ENCODE measurements around the gene BTBD1.

BTBD1 gene

GRCh38 chr15:83066734-83067637 lies at the start of gene BTBD1:
Gene BTBD1 (minus strand): TSS chr15:83067252. CDS start chr15:83067151, 101 bp downstream.
- DNase-seq: peak; percentile 88

GRCh38 chr15:83115831-83116565 lies 48.9 kb upstream of the BTBD1 start:
- no peak for DNase-seq

GRCh38 chr15:83115410-83115809 lies 48.4 kb upstream of the BTBD1 start:
- no peak for DNase-seq

GRCh38 chr15:83114856-83115255 lies 47.8 kb upstream of the BTBD1 start:
- DNase-seq: no peak

DNA sequence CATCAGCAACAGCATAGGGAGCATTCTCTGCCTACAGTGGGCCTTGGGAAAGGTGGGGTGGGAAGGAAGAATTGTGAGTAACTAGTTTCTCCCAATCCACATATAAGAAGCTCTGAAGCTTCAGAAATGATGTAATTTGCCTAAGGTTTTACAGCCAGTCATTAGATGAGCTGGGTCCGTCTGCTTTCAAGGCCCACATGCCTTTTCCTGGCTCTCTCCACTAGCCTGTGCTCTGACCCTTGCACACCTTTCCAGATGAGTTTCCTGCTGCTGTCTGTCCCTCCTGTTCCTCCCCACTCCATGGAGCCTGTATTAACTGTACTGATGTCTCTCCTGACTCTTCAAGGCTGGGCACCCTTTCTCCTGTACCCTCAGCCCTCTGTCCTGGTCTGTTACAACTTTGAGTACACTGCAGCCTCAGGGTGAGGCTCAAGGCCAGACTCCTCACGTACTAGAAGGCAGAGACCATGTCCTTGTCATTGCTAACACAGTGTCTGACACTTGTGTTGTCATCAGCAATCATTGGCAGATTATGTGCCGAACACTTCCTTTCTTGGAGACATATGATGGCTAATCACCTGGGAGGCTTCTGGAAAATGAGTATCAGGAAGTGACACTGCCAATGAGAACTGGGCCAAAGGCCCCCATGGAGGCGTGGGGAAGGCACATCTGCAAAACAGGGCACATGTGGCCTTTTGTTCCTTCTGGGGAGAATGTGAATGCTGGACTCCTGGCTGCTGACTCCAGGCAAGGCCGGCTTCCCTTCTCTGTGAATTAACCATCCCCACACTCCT lies 47.0 kb upstream of the BTBD1 start:
- no peak for DNase-seq

DNA sequence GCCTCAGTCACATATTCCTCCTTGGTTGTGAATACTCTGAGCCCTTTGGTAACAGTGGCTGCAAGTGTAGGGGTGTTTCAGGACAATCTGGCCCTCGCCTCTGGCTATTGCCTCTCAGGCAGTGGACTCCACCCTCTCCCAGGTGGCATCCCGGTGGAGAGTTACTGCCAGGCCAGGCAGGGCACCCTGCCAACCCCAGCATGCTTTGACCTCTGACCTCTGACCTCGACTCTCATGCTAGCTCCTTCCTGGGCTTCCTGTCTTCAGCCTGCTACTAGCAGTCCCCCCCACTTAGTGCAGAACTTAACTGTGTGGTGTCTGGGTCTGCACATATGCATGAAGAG lies 45.9 kb upstream of the BTBD1 start:
- no peak for DNase-seq

DNA sequence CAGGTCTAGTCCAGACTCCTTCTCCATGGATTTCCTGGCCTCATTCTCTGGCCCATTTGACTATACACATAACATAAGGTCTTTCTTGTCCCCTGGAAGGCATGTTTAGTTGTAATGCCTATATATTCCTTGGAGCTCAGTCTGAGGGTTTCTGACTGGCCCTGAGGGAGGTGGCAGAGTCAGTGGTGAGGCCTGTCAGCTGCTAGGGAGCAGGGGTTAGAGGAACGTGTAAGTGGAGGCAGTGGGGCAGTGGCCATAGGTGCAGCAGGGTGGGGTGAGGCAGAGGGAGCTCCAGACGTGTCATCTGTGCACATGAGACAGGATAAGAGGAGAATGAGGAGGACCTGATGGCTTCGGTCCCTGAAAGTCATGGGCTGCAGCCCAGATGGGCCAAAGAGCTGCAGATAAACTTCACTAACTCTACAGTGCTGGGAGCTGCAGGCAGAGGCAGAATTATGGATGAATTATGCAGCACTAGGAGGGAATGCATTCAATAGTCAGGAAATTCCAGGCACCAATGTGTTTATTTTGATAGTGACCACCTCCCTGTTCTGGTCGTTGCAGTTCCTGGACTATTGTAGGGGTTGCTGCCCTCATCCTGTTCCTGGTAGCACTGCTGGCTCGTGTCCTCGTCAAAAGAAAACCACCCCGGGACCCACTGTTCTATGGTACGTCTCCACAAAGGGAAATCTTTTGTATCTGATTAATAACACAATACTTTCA lies 45.3 kb upstream of the BTBD1 start:
- DNase-seq: no peak

GRCh38 chr15:83111149-83111548 lies 44.1 kb upstream of the BTBD1 start:
- DNase-seq: no peak

- DNase-seq: no peak
Measured at GRCh38 chr15:83110381-83110780, 43.3 kb upstream of the BTBD1 start.

DNA sequence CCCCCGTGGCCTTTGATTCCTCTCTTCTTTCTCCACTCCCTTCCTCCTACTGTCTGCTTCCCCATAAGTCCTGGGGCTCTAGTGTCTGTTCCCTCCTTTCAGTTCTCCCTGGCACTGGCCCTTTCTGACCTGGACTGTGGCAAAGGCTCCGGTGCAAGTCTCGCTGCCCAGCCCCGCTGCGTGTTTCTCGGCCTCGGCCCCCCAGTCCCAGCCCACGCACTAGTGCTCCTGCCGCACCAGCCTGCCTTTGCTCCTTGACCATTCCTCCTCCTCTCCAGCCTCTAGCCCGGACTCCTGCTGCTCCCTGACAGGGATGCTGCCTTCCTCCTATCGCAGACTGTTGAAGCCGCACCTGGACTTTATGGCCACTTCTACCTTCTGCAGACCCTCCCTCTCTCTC lies 42.5 kb upstream of the BTBD1 start:
- no peak for DNase-seq

DNA sequence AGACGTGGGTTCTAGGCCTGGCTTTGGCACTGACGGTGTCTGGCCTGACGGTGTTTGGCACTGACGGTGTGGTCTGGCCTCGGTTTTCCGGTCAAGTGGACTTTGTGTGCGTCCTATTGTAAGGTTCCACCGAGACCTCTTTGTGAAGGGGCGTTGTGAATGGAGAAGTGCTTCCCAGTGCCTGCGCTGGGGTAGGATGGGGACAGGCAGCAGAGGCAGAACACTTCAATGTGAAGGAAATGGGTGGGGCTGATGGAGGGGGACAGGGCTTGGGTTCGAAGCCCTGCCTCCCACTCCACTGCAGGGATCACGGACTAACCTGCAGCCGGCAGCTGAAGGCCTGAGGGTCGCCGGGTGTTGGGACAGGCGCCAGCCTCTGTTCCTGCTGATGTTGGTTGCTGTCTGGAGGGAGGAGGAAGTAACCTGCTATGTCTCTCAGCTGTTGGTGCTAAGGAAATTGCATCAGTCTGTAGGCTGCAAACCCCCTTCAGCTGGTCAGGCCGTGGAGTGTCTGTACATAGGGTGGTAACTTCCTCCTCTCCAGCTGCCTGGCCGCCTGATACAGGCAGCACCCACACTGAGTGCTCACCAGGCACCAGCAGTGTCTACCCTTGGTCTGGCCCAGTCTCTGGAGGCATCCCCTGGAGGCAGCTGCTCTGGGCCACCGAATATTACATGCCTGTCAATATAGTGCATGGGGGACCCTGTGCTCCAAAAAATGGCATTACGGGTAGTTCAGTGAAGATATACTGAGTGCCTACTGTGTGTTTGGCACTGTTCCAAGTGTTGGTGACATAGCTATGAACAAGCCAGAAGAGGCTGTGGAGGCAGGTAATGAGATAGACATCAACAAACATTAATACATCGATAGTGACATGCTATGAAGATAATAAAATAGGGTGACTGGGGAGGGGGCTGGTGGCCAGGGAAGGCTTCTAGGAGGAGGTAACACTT lies 41.5 kb upstream of the BTBD1 start:
- no peak for DNase-seq

DNA sequence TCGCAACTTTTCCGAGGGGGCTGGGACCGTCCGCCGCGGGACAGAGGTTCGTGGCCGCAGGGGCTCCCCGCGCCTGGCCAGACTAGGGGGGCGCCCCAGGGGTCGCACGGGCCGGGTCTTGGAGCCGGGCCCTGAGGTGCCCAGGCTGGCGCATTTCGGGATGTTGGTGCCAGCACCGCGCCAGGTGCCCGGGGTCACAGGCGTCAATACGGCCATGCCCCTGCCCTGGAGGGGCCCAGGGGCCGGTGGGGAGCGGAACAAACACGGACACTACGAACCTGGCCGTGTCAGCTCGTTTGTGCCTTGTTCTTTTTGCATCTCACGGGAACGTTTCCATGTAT lies 40.8 kb upstream of the BTBD1 start:
- no peak for DNase-seq

GRCh38 chr15:83106994-83107840 lies 40.2 kb upstream of the BTBD1 start, which contains the start of gene TM6SF1:
Gene TM6SF1 (plus strand): TSS chr15:83107645. CDS start chr15:83107681, 36 bp downstream.
- DNase-seq: peak; percentile 15

DNA sequence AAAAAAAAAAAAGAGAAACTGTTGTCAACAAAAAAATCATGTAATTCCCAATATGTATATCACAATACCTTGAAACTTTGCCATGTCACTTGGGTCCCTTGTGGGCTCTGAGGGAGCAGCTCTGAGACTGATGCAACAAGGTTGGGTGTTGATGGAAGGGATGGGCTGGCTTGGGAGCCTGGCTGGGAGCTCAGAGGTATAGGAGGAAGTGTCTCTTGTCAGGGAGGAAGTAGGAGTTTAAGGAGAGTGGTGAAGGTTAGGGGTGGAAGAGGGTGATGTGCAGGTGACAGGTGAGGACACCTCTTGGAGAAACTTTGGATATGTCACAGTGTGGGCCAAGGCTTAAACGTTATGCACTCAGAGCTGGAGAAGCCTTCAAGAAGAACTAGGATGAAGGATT lies 38.4 kb upstream of the BTBD1 start:
- no peak for DNase-seq

DNA sequence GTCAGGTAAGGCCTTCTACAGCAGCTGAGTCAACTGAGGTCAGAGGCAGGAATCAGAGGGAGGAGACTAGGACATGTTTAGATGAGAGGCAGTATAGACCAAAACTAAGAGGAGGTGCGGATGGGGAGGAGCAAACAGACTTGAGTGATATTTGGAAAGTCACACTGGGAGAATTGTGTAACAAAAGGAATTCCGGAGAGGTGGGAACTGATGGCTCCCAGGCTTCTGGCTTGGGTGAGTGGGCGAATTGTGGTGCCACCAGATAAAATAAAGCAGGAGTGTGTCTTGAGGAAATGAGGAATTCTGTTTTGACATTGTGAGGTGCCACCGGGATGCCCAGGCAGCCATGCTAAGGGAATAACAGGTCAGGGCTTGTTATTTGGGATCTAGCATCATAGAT lies 37.1 kb upstream of the BTBD1 start:
- no peak for DNase-seq

GRCh38 chr15:83102346-83102745 lies 35.3 kb upstream of the BTBD1 start:
- no peak for DNase-seq

DNA sequence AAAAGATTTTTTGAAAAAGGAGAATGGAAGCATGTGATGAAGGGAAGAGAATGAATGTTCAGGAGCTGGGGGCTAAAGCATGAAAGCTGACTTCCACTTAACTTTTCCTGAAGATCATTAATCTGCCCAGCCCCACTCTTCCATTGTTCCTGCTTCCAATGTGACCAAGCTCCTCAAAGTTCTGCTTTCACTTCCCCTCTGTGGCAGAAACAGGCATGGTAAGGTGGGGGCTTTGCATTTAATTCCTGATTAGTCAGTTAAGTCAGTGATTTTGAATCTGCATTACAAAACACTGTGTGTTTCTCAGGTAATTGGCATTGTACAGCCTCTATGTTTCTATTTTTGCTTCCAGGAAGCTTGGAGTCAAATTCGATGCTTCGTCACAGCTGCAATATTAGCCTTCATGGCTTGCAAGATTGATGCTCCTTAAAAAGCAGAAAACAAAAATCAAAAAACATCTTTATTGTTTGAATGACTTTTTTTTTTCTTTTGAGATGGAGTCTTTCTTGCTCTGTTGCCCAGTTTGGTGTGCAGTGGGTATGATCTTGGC lies 33.1 kb upstream of the BTBD1 start:
- no peak for DNase-seq

DNA sequence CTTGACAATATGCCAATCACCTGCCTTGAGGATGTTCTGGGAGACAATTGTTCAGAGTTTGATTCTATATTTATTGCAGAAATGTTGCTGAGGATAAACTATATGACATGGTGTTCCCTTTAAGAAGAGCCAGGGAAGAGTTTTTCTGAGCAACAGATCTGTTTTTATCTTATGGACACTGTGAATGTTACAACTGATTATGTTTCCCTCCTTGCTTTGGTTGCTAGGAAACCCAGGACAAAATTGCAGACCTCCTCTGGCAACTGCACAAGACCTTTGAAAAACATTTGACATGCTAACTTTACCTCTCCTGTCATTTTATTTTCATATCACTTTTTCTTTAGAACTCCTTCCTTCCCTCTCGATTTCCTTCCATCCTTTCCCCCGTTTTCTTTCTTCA lies 32.2 kb upstream of the BTBD1 start:
- no peak for DNase-seq

DNA sequence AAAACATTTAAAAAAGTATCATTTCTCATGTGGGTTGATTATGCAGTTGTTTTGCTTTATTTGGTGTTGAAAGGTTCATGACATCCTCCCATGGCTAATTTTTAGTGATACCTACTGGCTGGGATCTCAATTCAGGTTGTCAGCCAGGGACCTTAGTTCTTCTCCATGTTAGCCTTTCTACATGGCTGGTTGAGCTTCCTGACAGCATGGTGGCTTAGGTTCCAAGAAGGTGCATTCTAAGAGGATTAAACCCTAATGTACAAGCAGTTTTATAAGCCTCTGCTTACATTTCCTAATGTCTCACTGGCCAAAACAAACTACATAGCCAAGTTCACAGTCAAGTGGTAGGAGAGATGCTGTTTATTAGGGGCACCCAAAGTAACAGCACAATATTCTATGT lies 31.0 kb upstream of the BTBD1 start:
- DNase-seq: no peak

- no peak for DNase-seq
Measured at GRCh38 chr15:83094583-83094982, 27.5 kb upstream of the BTBD1 start.

All from NCI-H345 (cell line).